HEK293 (cell line): ENCODE data around the gene GTSF1L.

Experiments
- CTCF ChIA-PET: fragments of 350-600 bp; formaldehyde crosslinking; extraction: SDS; loops from one replicate; lab custom pipeline; 2021; ENCODE audit warnings: antibody characterized with exemption; lab: Yijun Ruan, JAX
- POLR2A ChIA-PET: fragments of 300-600 bp; formaldehyde crosslinking; extraction: SDS; loops from one replicate; lab custom pipeline; 2020; ENCODE audit warnings: antibody characterized with exemption, inconsistent platforms; lab: Yijun Ruan, JAX
- H3K27ac ChIP-seq: fragments of 200-500 bp; sonication (Bioruptor generic); 2 replicates; pipeline ENCODE4 v1.5.1; 2014; ENCODE audit warnings: low read depth, low read length, control low read depth, inconsistent platforms; ENCODE audit errors: extremely low read depth
- H3K36me3 ChIP-seq, 2 experiments: fragments of 200-500 bp in 1 of 2; sonication (Bioruptor generic) in 1 of 2; 1 replicate in 1 of 2; 2 replicates in 1 of 2; pipeline ENCODE4 v1.5.1; 2014 to 2017; ENCODE audit warnings: inconsistent platforms in 2 of 2, low read length in 2 of 2; ENCODE audit not compliant: control insufficient read depth in 2 of 2, insufficient read depth in 1 of 2
- H3K4me1 ChIP-seq: fragments of 200-500 bp; sonication (Bioruptor generic); 2 replicates; pipeline ENCODE4 v1.5.1; 2014; ENCODE audit warnings: mild to moderate bottlenecking, low read length, inconsistent platforms; ENCODE audit not compliant: control insufficient read depth, insufficient read depth
- H3K4me3 ChIP-seq: 2 replicates; pipeline ENCODE4 v1.5.1; 2011; ENCODE audit warnings: low read depth, mild to moderate bottlenecking, control low read depth, low read length, moderate library complexity
- H3K9me3 ChIP-seq: fragments of 200-500 bp; sonication (Bioruptor generic); 2 replicates; pipeline ENCODE4 v1.5.1; 2014; ENCODE audit warnings: low read depth, low read length, inconsistent platforms; ENCODE audit not compliant: control insufficient read depth, insufficient read depth
- BCL11A ChIP-seq: fragments of 450-650 bp; formaldehyde crosslinking; IDR thresholded peaks from 2 replicates; pipeline ENCODE4 v1.5.1; 2016; ENCODE audit warnings: low read depth, missing biosample characterization, missing genetic modification characterization
- KLF7 ChIP-seq: fragments of 450-650 bp; formaldehyde crosslinking; IDR thresholded peaks from 2 replicates; pipeline ENCODE4 v1.5.1; 2016; ENCODE audit warnings: missing biosample characterization, missing genetic modification characterization, borderline replicate concordance
- PBX3 ChIP-seq: sonication (generic); formaldehyde crosslinking; IDR thresholded peaks from 2 replicates; pipeline ENCODE4 v1.8.1; 2022; ENCODE audit warnings: mild to moderate bottlenecking, moderate library complexity, missing genetic modification reagents
- REST ChIP-seq: fragments of 450-650 bp; formaldehyde crosslinking; IDR thresholded peaks from 2 replicates; pipeline ENCODE4 v1.5.1; 2016; ENCODE audit warnings: missing biosample characterization, missing genetic modification characterization
- SCRT1 ChIP-seq: fragments of 450-650 bp; formaldehyde crosslinking; IDR thresholded peaks from 2 replicates; pipeline ENCODE4 v1.5.1; 2016; ENCODE audit warnings: missing biosample characterization, missing genetic modification characterization, borderline replicate concordance
- ZNF155 ChIP-seq: fragments of 450-650 bp; formaldehyde crosslinking; IDR thresholded peaks from 2 replicates; pipeline ENCODE4 v1.5.1; 2016; ENCODE audit warnings: missing biosample characterization, missing genetic modification characterization
- ZNF324 ChIP-seq: fragments of 450-650 bp; formaldehyde crosslinking; IDR thresholded peaks from 2 replicates; pipeline ENCODE4 v1.5.1; 2016; ENCODE audit warnings: missing biosample characterization, missing genetic modification characterization
- ZNF398 ChIP-seq: fragments of 450-650 bp; formaldehyde crosslinking; IDR thresholded peaks from 2 replicates; pipeline ENCODE4 v1.5.1; 2017; ENCODE audit warnings: missing biosample characterization, missing genetic modification characterization
- ZNF549 ChIP-seq: fragments of 450-650 bp; IDR thresholded peaks from 2 replicates; pipeline ENCODE4 v1.5.1; 2018; ENCODE audit warnings: missing biosample characterization, missing genetic modification characterization, mild to moderate bottlenecking, inconsistent platforms, moderate library complexity
- ZNF596 ChIP-seq: fragments of 450-650 bp; IDR thresholded peaks from 2 replicates; pipeline ENCODE4 v1.5.0; 2018; ENCODE audit warnings: missing biosample characterization, mild to moderate bottlenecking, missing genetic modification characterization, moderate library complexity
- TF ChIP-seq, protein P1 (sequence below): fragments of 450-650 bp; formaldehyde crosslinking; IDR thresholded peaks from 2 replicates; pipeline ENCODE4 v1.5.1; 2016; ENCODE audit warnings: missing biosample characterization, missing genetic modification characterization

The GTSF1L gene

GRCh38 chr20:43751167-43752050 lies 24.6 kb upstream of the GTSF1L start:
- peaks cover 4% of the 10 kb centered on the region for H3K4me1 ChIP-seq

More at GRCh38 chr20:43751167-43752050, 24.6 kb upstream of the GTSF1L start:
- TF ChIP-seq SCRT1 (tag by site-specific recombination), result no peak
- no peak for TF ChIP-seq KLF7
- TF ChIP-seq BCL11A (tag by site-specific recombination), result no peak
- TF ChIP-seq ZNF596 (tag by site-specific recombination), result no peak
- no peak for TF ChIP-seq ZNF324
- no peak for TF ChIP-seq REST (tag by site-specific recombination)
- TF ChIP-seq PBX3 (CRISPR knock-in tag), result no peak
- TF ChIP-seq ZNF398 (tag by site-specific recombination), result no peak
- TF ChIP-seq ZNF155 (tag by site-specific recombination), result no peak
- TF ChIP-seq ZNF549 (tag by site-specific recombination), result no peak
- TF ChIP-seq, protein P1, sequence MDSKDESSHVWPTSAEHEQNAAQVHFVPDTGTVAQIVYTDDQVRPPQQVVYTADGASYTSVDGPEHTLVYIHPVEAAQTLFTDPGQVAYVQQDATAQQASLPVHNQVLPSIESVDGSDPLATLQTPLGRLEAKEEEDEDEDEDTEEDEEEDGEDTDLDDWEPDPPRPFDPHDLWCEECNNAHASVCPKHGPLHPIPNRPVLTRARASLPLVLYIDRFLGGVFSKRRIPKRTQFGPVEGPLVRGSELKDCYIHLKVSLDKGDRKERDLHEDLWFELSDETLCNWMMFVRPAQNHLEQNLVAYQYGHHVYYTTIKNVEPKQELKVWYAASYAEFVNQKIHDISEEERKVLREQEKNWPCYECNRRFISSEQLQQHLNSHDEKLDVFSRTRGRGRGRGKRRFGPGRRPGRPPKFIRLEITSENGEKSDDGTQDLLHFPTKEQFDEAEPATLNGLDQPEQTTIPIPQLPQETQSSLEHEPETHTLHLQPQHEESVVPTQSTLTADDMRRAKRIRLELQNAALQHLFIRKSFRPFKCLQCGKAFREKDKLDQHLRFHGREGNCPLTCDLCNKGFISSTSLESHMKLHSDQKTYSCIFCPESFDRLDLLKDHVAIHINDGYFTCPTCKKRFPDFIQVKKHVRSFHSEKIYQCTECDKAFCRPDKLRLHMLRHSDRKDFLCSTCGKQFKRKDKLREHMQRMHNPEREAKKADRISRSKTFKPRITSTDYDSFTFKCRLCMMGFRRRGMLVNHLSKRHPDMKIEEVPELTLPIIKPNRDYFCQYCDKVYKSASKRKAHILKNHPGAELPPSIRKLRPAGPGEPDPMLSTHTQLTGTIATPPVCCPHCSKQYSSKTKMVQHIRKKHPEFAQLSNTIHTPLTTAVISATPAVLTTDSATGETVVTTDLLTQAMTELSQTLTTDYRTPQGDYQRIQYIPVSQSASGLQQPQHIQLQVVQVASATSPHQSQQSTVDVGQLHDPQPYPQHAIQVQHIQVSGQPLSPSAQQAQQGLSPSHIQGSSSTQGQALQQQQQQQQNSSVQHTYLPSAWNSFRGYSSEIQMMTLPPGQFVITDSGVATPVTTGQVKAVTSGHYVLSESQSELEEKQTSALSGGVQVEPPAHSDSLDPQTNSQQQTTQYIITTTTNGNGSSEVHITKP, result no peak
- TF ChIP-seq, all 188 proteins: peak for 0
- Histone ChIP-seq H3K36me3 (no peaks in the 10 kb centered on the region), H3K4me3 (no peak overlapping the region), H3K9me3 (no peaks in the 10 kb centered on the region), H3K27ac (no peak overlapping the region)
- ChIA-PET CTCF (interaction anchor here (0.7 to 5.5 kb wide), 15 partner anchors 13 to 361 kb away, joined by 3 to 105 read pairs (median 5); no protein-coding TSS in a partner anchor), POLR2A (no interaction called here)
